Measurements from ENCODE around the gene NUDT21.

NUDT21 gene

GRCh38 chr16:56428091-56428490 is 23.0 kb downstream of the NUDT21 start:
- Histone ChIP-seq H3K4me1 (peaks cover 7% of the 10 kb centered on the region), H3K9me3 (no peaks in the 10 kb centered on the region), H3K4me3 (ENCODE audit: low read depth, low read length) (no peak overlapping the region), H3K27me3 (no peaks in the 10 kb centered on the region), H3K36me3 (peaks cover 23% of the 10 kb centered on the region)
- TF ChIP-seq CTCF (IDR thresholded peaks at IDR 0.05; ENCODE audit: low read depth, low read length), result no peak
- DNase-seq, result no peak

GRCh38 chr16:56426585-56426984 is 24.5 kb downstream of the NUDT21 start:
- peaks cover 16% of the 10 kb centered on the region for H3K36me3 ChIP-seq
- H3K4me3 ChIP-seq (ENCODE audit: low read depth, low read length), result no peak overlapping the region
- TF ChIP-seq CTCF (IDR thresholded peaks at IDR 0.05; ENCODE audit: low read depth, low read length), result no peak
- no peak for DNase-seq
- no peaks in the 10 kb centered on the region for H3K27me3 ChIP-seq
- no peaks in the 10 kb centered on the region for H3K9me3 ChIP-seq
- H3K4me1 ChIP-seq, result peaks cover 7% of the 10 kb centered on the region

- Histone ChIP-seq H3K36me3 (peaks cover 6% of the 10 kb centered on the region), H3K27me3 (no peaks in the 10 kb centered on the region), H3K4me1 (peaks cover 7% of the 10 kb centered on the region), H3K4me3 (ENCODE audit: low read depth, low read length) (peak within 1 kb of the TSS; percentile 80), H3K9me3 (no peaks in the 10 kb centered on the region)
- TF ChIP-seq CTCF (IDR thresholded peaks at IDR 0.05; ENCODE audit: low read depth, low read length), result peak; percentile 13; the same call in 1 of the 2 replicates
- peak; percentile 84 for DNase-seq
These were observed 25.7 kb downstream of the NUDT21 start, which contains the start of gene AMFR for GRCh38 chr16:56425439-56425832. Gene AMFR (minus strand): TSS chr16:56425545. CDS start chr16:56425327, 218 bp downstream.

GRCh38 chr16:56424791-56425438 is 26.2 kb downstream of the NUDT21 start:
- peaks cover 3% of the 10 kb centered on the region; the same call in 1 of the 2 replicates for H3K36me3 ChIP-seq

GRCh38 chr16:56424404-56424764 is 26.7 kb downstream of the NUDT21 start:
- no peak for TF ChIP-seq CTCF (IDR thresholded peaks at IDR 0.05; ENCODE audit: low read depth, low read length)
- DNase-seq, result no peak

More at GRCh38 chr16:56424791-56425438, 26.2 kb downstream of the NUDT21 start:
- TF ChIP-seq CTCF (IDR thresholded peaks at IDR 0.05; ENCODE audit: low read depth, low read length), result no peak
- H3K4me3 ChIP-seq (ENCODE audit: low read depth, low read length), result peak overlapping the region; percentile 80
- H3K9me3 ChIP-seq, result no peaks in the 10 kb centered on the region
- no peaks in the 10 kb centered on the region for H3K27me3 ChIP-seq
- peak; percentile 53 for DNase-seq
- peaks cover 7% of the 10 kb centered on the region for H3K4me1 ChIP-seq

More at GRCh38 chr16:56424404-56424764, 26.7 kb downstream of the NUDT21 start:
- no peaks in the 10 kb centered on the region for H3K27me3 ChIP-seq
- H3K4me1 ChIP-seq, result peaks cover 7% of the 10 kb centered on the region
- no peaks in the 10 kb centered on the region for H3K9me3 ChIP-seq
- peaks cover 3% of the 10 kb centered on the region; the same call in 1 of the 2 replicates for H3K36me3 ChIP-seq
- H3K4me3 ChIP-seq (ENCODE audit: low read depth, low read length), result peak overlapping the region; percentile 80
